Upper lobe of left lung (tissue), 6 donors: ENCODE results near the gene TBC1D14. TPM values are rescaled to one million over a fixed set of nuclear protein-coding genes. Genes with fewer than 3 reads are reported as not detected.
A peak's percentile ranks its signal among the peaks of the same experiment; 100 is the strongest.

Source experiments
- ATAC-seq, 2 donors: fragments of 200-7000 bp; cut with Tn5 transposase; one replicate each; pipeline ENCODE4 v1.9.1; 2022; ENCODE audit warnings: mild to moderate bottlenecking in 2 of 2, moderate library complexity in 2 of 2; ENCODE audit not compliant: low FRiP score in 2 of 2
- DNase-seq, 2 donors: peaks; one replicate each; pipeline ENCODE4 v3.0.0-alpha.2; 2019 to 2020
- H3K27ac ChIP-seq, 4 donors: fragments of 200-600 bp; sonication (generic); one replicate each; pipeline ENCODE4 v1.5.1; 2016 to 2019
- H3K27me3 ChIP-seq, 4 donors: fragments of 200-600 bp; sonication (generic); one replicate each; pipeline ENCODE4 v1.5.1; 2017 to 2019
- H3K36me3 ChIP-seq, 4 donors: fragments of 200-600 bp; sonication (generic); one replicate each; pipeline ENCODE4 v1.5.1; 2016 to 2019
- H3K4me1 ChIP-seq, 4 donors: fragments of 200-600 bp; sonication (generic); one replicate each; pipeline ENCODE4 v1.5.1; 2018 to 2019
- H3K4me3 ChIP-seq, 4 donors: fragments of 200-600 bp; sonication (generic); one replicate each; pipeline ENCODE4 v1.5.1; 2017 to 2019; ENCODE audit warnings: mild to moderate bottlenecking in 2 of 4, moderate library complexity in 1 of 4
- H3K9me3 ChIP-seq, 4 donors: fragments of 200-600 bp; sonication (generic); one replicate each; pipeline ENCODE4 v1.5.1; 2018 to 2019
- CTCF ChIP-seq, 6 experiments: fragments of 450-650 bp in 4 of 6; fragments of 200-600 bp in 2 of 6; sonication (generic) in 2 of 6; IDR thresholded peaks; one replicate each; pipeline ENCODE4 v1.5.1; 2016 to 2019; ENCODE audit warnings: antibody characterized with exemption in 6 of 6
- EP300 ChIP-seq, 4 donors: sonication (generic); formaldehyde crosslinking; IDR thresholded peaks; one replicate each; pipeline ENCODE4 v1.5.1; 2017; ENCODE audit warnings: antibody characterized with exemption in 4 of 4, control low read depth in 2 of 4
- POLR2A ChIP-seq, 4 donors: fragments of 450-650 bp; IDR thresholded peaks; one replicate each; pipeline ENCODE4 v1.5.1; 2016 to 2017; ENCODE audit warnings: antibody characterized with exemption in 4 of 4, mild to moderate bottlenecking in 2 of 4
- POLR2AphosphoS5 ChIP-seq, 2 donors: sonication (generic); formaldehyde crosslinking; IDR thresholded peaks; one replicate each; pipeline ENCODE4 v1.5.1; 2017; ENCODE audit warnings: antibody characterized with exemption in 2 of 2
- WGBS, 2 donors: methylation state at CpG; one replicate each; pipeline ENCODE4 v1.1.5; 2017 to 2018; 5-methylcytosine and 5-hydroxymethylcytosine counted together
- total RNA-seq, 6 donors: library from RNA; depleted of rRNA in 4 of 6; stranded (reverse); fragments of >200 nt in 4 of 6; gene quantifications; one replicate each; pipeline versions ENCODE4 v1.1.0 to v1.2.1, GENCODE V29; 2016 to 2021
- donor health status: DM: no; HTN: no; CAD: no; lungs with moderate emphysema.
- donor health status: DM: no; HTN: yes; CAD: no; lungs with severe emphysema.

TBC1D14 gene
- total RNA-seq, 6 donors from 2014 or later: 47.7 to 61.8 (median 57.8) TPM

- H3K27me3 ChIP-seq: no peaks in the 10 kb centered on the region
- H3K9me3 ChIP-seq: no peaks in the 10 kb centered on the region
- no peak for DNase-seq
- WGBS, 2 donors: 80 to 88% methylated on average over 8 of the region's 8 CpGs
- H3K4me3 ChIP-seq: peak overlapping the region in 1 of 4 donors; percentile 99
- no peak for TF ChIP-seq EP300 (IDR thresholded peaks at IDR 0.05)
- TF ChIP-seq POLR2AphosphoS5 (IDR thresholded peaks at IDR 0.05): no peak
- no peak for TF ChIP-seq POLR2A (IDR thresholded peaks at IDR 0.05)
- H3K36me3 ChIP-seq: peaks cover 0 to 5% (median 0%) of the 10 kb centered on the region in 4 donors
- H3K27ac ChIP-seq: no peak overlapping the region
- H3K4me1 ChIP-seq: peaks cover 27 to 63% (median 40%) of the 10 kb centered on the region in 4 donors
- no peak for ATAC-seq
Observed at GRCh38 chr4:7045553-7045952, 135.9 kb downstream of the TBC1D14 start.

- no peak overlapping the region for H3K4me3 ChIP-seq
- no peaks in the 10 kb centered on the region for H3K9me3 ChIP-seq
- TF ChIP-seq CTCF (IDR thresholded peaks at IDR 0.05) (no peak), EP300 (IDR thresholded peaks at IDR 0.05) (no peak), POLR2AphosphoS5 (IDR thresholded peaks at IDR 0.05) (no peak), POLR2A (IDR thresholded peaks at IDR 0.05) (no peak)
- H3K36me3 ChIP-seq: peaks cover 0 to 5% (median 0%) of the 10 kb centered on the region in 4 donors
- H3K4me1 ChIP-seq: peaks cover 30 to 64% (median 40%) of the 10 kb centered on the region in 4 donors
- peak in 1 of 2 donors; percentile 61 for DNase-seq
- H3K27me3 ChIP-seq: no peaks in the 10 kb centered on the region
- H3K27ac ChIP-seq: peak overlapping the region in 1 of 4 donors; percentile 6
- no peak for ATAC-seq
- WGBS, 2 donors: 82 to 92% methylated on average over 23 of the region's 23 CpGs
Observed at GRCh38 chr4:7045961-7046921, 136.6 kb downstream of the TBC1D14 start.

GRCh38 chr4:7046971-7047370 lies 137.3 kb downstream of the TBC1D14 start:
- Histone ChIP-seq H3K4me3 (no peak overlapping the region), H3K9me3 (no peaks in the 10 kb centered on the region), H3K27me3 (no peaks in the 10 kb centered on the region), H3K4me1 (peaks cover 23 to 57% (median 34%) of the 10 kb centered on the region in 4 donors), H3K36me3 (peaks cover 0 to 7% (median 1%) of the 10 kb centered on the region in 4 donors), H3K27ac (peak overlapping the region in 1 of 4 donors; percentile 6)
- DNase-seq (no peak), ATAC-seq (no peak)
- TF ChIP-seq EP300 (IDR thresholded peaks at IDR 0.05) (no peak), POLR2AphosphoS5 (IDR thresholded peaks at IDR 0.05) (no peak), POLR2A (IDR thresholded peaks at IDR 0.05) (no peak), CTCF (IDR thresholded peaks at IDR 0.05) (no peak)
- 80 to 86% methylated on average over 9 of the region's 9 CpGs for WGBS, 2 donors

GRCh38 chr4:7048642-7049041 lies 139.0 kb downstream of the TBC1D14 start:
- Histone ChIP-seq H3K9me3 (no peaks in the 10 kb centered on the region), H3K27ac (no peak overlapping the region), H3K36me3 (peaks cover 0 to 9% (median 3%) of the 10 kb centered on the region in 4 donors), H3K4me1 (peaks cover 32 to 68% (median 46%) of the 10 kb centered on the region in 4 donors), H3K4me3 (no peak overlapping the region), H3K27me3 (no peaks in the 10 kb centered on the region)
- no peak for DNase-seq
- TF ChIP-seq CTCF (IDR thresholded peaks at IDR 0.05): no peak
- TF ChIP-seq POLR2A (IDR thresholded peaks at IDR 0.05): no peak
- no peak for TF ChIP-seq POLR2AphosphoS5 (IDR thresholded peaks at IDR 0.05)
- no peak for TF ChIP-seq EP300 (IDR thresholded peaks at IDR 0.05)
- no peak for ATAC-seq
- 95 to 97% methylated on average over 12 of the region's 12 CpGs for WGBS, 2 donors

- Histone ChIP-seq H3K4me1 (peaks cover 32 to 69% (median 48%) of the 10 kb centered on the region in 4 donors), H3K27ac (no peak overlapping the region), H3K36me3 (peaks cover 0 to 16% (median 8%) of the 10 kb centered on the region in 4 donors), H3K9me3 (no peaks in the 10 kb centered on the region), H3K27me3 (no peaks in the 10 kb centered on the region), H3K4me3 (no peak overlapping the region)
- ATAC-seq (no peak), DNase-seq (no peak)
- 89% methylated on average over 4 of the region's 4 CpGs; no CpG with 5 or more reads in 1 of the 2 donors for WGBS, 2 donors
- TF ChIP-seq POLR2AphosphoS5 (IDR thresholded peaks at IDR 0.05): no peak
- no peak for TF ChIP-seq CTCF (IDR thresholded peaks at IDR 0.05)
- no peak for TF ChIP-seq POLR2A (IDR thresholded peaks at IDR 0.05)
- TF ChIP-seq EP300 (IDR thresholded peaks at IDR 0.05): no peak
Observed at GRCh38 chr4:7049295-7049694, 139.7 kb downstream of the TBC1D14 start.
